AG04450 (cell line): ENCODE data around the gene ACOX1. TPM values are rescaled to one million over a fixed set of nuclear protein-coding genes. Genes with fewer than 3 reads are reported as not detected.

ENCODE experiments used
- CTCF ChIA-PET: fragments of 300-600, 350-600 bp; formaldehyde crosslinking; extraction: SDS; loops from one replicate; lab custom pipeline; 2022; ENCODE audit warnings: antibody characterized with exemption, inconsistent platforms; lab: Charles Lee
- POLR2A ChIA-PET: fragments of 350-600 bp; formaldehyde crosslinking; extraction: SDS; loops from one replicate; lab custom pipeline; 2021; ENCODE audit warnings: antibody characterized with exemption, inconsistent platforms; lab: Yijun Ruan, JAX
- DNase-seq: peaks from one replicate; pipeline ENCODE4 v3.0.0-alpha.2; 2011; ENCODE audit warnings: low read depth, low spot score
- H3K27ac ChIP-seq: one replicate; pipeline ENCODE4 v1.5.1; 2012; ENCODE audit warnings: low read depth, low read length, control low read depth
- H3K27me3 ChIP-seq: one replicate; pipeline ENCODE4 v1.6.0; 2012; ENCODE audit warnings: low read length; ENCODE audit not compliant: control insufficient read depth, insufficient read depth
- H3K4me3 ChIP-seq: 2 replicates; pipeline ENCODE4 v1.5.1; 2011; ENCODE audit warnings: mild to moderate bottlenecking, low read depth, low read length, control low read depth
- H3K9me3 ChIP-seq: 2 replicates; pipeline ENCODE4 v1.5.1; 2012; ENCODE audit warnings: low read length; ENCODE audit not compliant: control insufficient read depth, insufficient read depth
- CTCF ChIP-seq: IDR thresholded peaks from 2 replicates; pipeline ENCODE4 v1.5.1; 2011; ENCODE audit warnings: low read depth, low read length, control low read depth, inconsistent platforms
- polyA minus RNA-seq: library from RNA; depleted of rRNA, polyadenylated mRNA; stranded (reverse); fragments of >200 nt; gene quantifications from 2 replicates; pipeline ENCODE4 v1.2.3, GENCODE V29; 2011; rRNA and poly(A)+ RNA removed
- polyA plus RNA-seq: library from polyadenylated mRNA; depleted of rRNA; stranded (reverse); fragments of >200 nt; gene quantifications from 2 replicates; pipeline ENCODE4 v1.2.3, GENCODE V29; 2011; rRNA removed

ACOX1 gene
- 30.7 and 32.8 TPM in 2 replicates for polyA plus RNA-seq
- 112 and 126 TPM in 2 replicates for polyA minus RNA-seq

- DNase-seq: peak; percentile 88
- POLR2A ChIA-PET: interaction anchor here (0.5 to 1.5 kb wide), 4 partner anchors 10 to 83 kb away, joined by 3 to 6 read pairs (median 6); partner anchors contain the start of genes FBF1 and MRPL38
- H3K4me3 ChIP-seq: peak within 1 kb of the TSS; percentile 83
- no peak; the same call in none of the 2 replicates for TF ChIP-seq CTCF
- H3K27me3 ChIP-seq: no peaks in the 10 kb centered on the region
- CTCF ChIA-PET: interaction anchor here (0.5 to 0.6 kb wide), 2 partner anchors 26 to 122 kb away, joined by 3 to 4 read pairs; no protein-coding TSS in a partner anchor
- peak within 1 kb of the TSS; percentile 98 for H3K27ac ChIP-seq
- no peaks in the 10 kb centered on the region for H3K9me3 ChIP-seq
Observed at GRCh38 chr17:75978938-75979704, at the start of gene ACOX1, which contains the start of gene TEN1. TSS of gene ACOX1 (minus strand) at chr17:75979166. CDS start at chr17:75979073, 93 bp downstream. TSS of gene TEN1 (plus strand) at chr17:75979240. CDS start at chr17:75986193, 6,953 bp downstream.

DNA sequence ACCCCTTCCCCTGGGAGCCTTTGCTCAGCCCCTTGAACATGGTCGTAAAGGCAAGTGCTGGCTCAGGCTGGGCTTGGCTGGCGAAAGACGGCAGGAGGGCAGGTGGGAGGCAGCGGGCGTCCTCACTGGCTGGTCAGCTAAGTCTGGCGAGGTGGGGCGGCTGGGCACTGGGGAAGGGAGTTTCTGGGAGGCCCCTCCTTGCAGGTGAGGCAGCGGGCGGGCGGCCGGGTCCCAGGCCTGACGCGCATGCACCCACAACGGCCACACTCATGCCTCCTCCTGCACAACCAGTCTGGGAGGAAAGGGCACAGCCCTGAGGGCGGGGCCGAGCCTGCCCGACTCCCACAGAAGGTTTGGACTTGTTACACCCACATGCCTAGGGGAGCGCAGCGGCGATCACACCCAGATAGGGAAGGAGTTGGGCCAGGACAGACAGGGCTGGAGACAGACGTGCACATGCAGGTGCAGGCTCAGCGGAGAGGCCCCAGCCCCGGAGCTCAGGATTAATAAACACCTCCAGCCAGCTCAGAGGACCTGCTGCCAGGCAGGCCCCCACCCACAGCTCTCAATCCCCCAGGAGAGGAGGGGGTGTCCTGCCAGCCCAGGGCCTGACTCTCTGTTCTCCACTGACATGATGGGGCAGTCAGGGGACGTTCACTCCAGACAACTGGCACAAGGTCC, 48.3 kb upstream of the ACOX1 start, which contains the start of gene EVPL:
TSS of gene EVPL (minus strand) at position 148 of the 681 bp plus-strand sequence. CDS start at position 40, 108 bp downstream.
- TF ChIP-seq CTCF: no peak
- Histone ChIP-seq H3K27ac (no peak within 1 kb of the TSS), H3K9me3 (peaks cover 3% of the 10 kb centered on the region; the same call in 1 of the 2 replicates), H3K4me3 (no peak within 1 kb of the TSS), H3K27me3 (peaks cover 3% of the 10 kb centered on the region)
- no peak for DNase-seq
- CTCF ChIA-PET: no interaction called here
- POLR2A ChIA-PET: no interaction called here

GRCh38 chr17:76026714-76027158, 47.8 kb upstream of the ACOX1 start:
- TF ChIP-seq CTCF: no peak
- peaks cover 4% of the 10 kb centered on the region for H3K27me3 ChIP-seq
- no peak overlapping the region for H3K4me3 ChIP-seq
- POLR2A ChIA-PET: no interaction called here
- DNase-seq: no peak
- H3K9me3 ChIP-seq: no peaks in the 10 kb centered on the region
- H3K27ac ChIP-seq: no peak overlapping the region
- CTCF ChIA-PET: no interaction called here

GRCh38 chr17:76025294-76025693, 46.3 kb upstream of the ACOX1 start:
- TF ChIP-seq CTCF: no peak
- ChIA-PET CTCF (interaction anchor here (0.7 to 1.1 kb wide), 2 partner anchors 11 to 15 kb away, joined by 3 to 4 read pairs; no protein-coding TSS in a partner anchor), POLR2A (no interaction called here)
- H3K4me3 ChIP-seq: no peak overlapping the region
- H3K27ac ChIP-seq: no peak overlapping the region
- H3K9me3 ChIP-seq: no peaks in the 10 kb centered on the region
- H3K27me3 ChIP-seq: peaks cover 4% of the 10 kb centered on the region
- no peak for DNase-seq
